Peyer's patch (tissue), 4 donors: ENCODE measurements around the gene TMEM259. TPM values are rescaled to one million over a fixed set of nuclear protein-coding genes. Genes with fewer than 3 reads are reported as not detected.

Experiments used
- DNase-seq, 3 donors: peaks; one replicate each; pipeline ENCODE4 v3.0.0-alpha.2; 2017 to 2019
- H3K27ac ChIP-seq, 4 donors: fragments of 200-600 bp; sonication (generic); one replicate each; pipeline ENCODE4 v1.5.1; 2016 to 2019
- H3K27me3 ChIP-seq, 2 donors: fragments of 200-600 bp; sonication (generic); one replicate each; pipeline ENCODE4 v1.5.1; 2019
- H3K36me3 ChIP-seq, 3 donors: fragments of 200-600 bp; sonication (generic); one replicate each; pipeline ENCODE4 v1.5.1; 2016 to 2019
- H3K4me1 ChIP-seq, 4 donors: fragments of 200-600 bp; sonication (generic); one replicate each; pipeline ENCODE4 v1.5.1; 2016 to 2019
- H3K4me3 ChIP-seq, 4 donors: fragments of 200-600 bp; sonication (generic); 1 replicate in 3 of 4; 2 replicates in 1 of 4; pipeline ENCODE4 v1.5.1; 2016 to 2019; ENCODE audit warnings: mild to moderate bottlenecking in 1 of 4
- H3K9me3 ChIP-seq, 4 donors: fragments of 200-600 bp; sonication (generic); one replicate each; pipeline ENCODE4 v1.5.1; 2016 to 2019; ENCODE audit warnings: mild to moderate bottlenecking in 1 of 4
- POLR2A ChIP-seq, 2 donors: fragments of 450-650 bp; IDR thresholded peaks; one replicate each; pipeline ENCODE4 v1.5.1; 2017; ENCODE audit warnings: antibody characterized with exemption in 2 of 2, mild to moderate bottlenecking in 2 of 2, moderate library complexity in 2 of 2
- total RNA-seq, 4 donors: library from RNA; depleted of rRNA; stranded (reverse); fragments of >200 nt; gene quantifications; one replicate each; pipeline ENCODE4 v1.1.0, GENCODE V29; 2016
- TF ChIP-seq, protein P1 (sequence below), 6 experiments: fragments of 450-650 bp in 4 of 6; fragments of 200-600 bp in 2 of 6; sonication (generic) in 1 of 6; IDR thresholded peaks; one replicate each; pipeline ENCODE4 v1.5.1; 2017 to 2019; ENCODE audit warnings: antibody characterized with exemption in 6 of 6, mild to moderate bottlenecking in 3 of 6, moderate library complexity in 1 of 6

The TMEM259 gene
- total RNA-seq, 4 donors from 2014 or later: 287 to 409 (median 366) TPM

DNA sequence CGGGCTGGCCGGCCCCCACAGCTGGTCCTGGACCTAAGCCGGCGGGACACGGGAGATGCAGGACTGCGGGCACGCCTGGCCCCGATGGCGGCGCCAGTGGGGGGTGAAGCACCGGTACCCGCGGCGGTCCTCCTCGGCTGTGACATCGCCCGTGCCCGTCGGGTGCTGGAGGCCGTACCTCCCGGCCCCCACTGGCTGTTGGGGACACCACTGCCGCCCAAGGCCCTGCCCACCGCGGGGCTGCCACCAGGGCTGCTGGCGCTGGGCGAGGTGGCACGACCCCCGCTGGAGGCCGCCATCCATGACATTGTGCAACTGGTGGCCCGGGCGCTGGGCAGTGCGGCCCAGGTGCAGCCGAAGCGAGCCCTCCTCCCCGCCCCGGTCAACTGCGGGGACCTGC is 17.6 kb downstream of the TMEM259 start:
- Histone ChIP-seq H3K36me3 (no peaks in the 10 kb centered on the region), H3K27me3 (peaks cover 0 to 20% of the 10 kb centered on the region in 2 donors), H3K4me1 (peaks cover 0 to 20% (median 10%) of the 10 kb centered on the region in 4 donors), H3K4me3 (no peak overlapping the region), H3K9me3 (no peaks in the 10 kb centered on the region), H3K27ac (no peak overlapping the region)
- DNase-seq: no peak
- TF ChIP-seq POLR2A (IDR thresholded peaks at IDR 0.05): no peak
- TF ChIP-seq, protein P1, sequence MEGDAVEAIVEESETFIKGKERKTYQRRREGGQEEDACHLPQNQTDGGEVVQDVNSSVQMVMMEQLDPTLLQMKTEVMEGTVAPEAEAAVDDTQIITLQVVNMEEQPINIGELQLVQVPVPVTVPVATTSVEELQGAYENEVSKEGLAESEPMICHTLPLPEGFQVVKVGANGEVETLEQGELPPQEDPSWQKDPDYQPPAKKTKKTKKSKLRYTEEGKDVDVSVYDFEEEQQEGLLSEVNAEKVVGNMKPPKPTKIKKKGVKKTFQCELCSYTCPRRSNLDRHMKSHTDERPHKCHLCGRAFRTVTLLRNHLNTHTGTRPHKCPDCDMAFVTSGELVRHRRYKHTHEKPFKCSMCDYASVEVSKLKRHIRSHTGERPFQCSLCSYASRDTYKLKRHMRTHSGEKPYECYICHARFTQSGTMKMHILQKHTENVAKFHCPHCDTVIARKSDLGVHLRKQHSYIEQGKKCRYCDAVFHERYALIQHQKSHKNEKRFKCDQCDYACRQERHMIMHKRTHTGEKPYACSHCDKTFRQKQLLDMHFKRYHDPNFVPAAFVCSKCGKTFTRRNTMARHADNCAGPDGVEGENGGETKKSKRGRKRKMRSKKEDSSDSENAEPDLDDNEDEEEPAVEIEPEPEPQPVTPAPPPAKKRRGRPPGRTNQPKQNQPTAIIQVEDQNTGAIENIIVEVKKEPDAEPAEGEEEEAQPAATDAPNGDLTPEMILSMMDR (IDR thresholded peaks at IDR 0.05): no peak

DNA sequence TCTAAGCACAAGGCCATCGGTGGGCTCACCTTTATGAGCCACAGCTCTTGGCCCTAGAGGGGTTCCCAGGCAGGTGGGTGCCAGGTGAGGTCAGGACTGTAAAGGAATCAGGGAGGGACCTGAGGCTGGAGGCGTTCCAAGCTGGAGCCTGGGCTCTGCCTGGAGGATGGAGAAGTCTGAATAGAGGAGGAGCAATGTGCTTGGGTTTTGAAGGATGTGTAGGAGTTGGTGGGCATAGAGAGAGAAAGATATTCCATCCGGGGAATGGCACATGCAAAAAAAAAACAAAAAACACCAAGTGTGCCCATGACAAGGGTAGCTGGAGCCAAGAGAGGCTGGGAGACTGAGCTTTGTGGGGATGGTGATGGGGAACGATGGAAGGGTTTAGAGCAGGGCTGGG is 18.3 kb downstream of the TMEM259 start:
- H3K36me3 ChIP-seq: no peaks in the 10 kb centered on the region
- H3K27ac ChIP-seq: no peak overlapping the region
- peaks cover 0 to 27% of the 10 kb centered on the region in 2 donors for H3K27me3 ChIP-seq
- TF ChIP-seq POLR2A (IDR thresholded peaks at IDR 0.05): no peak
- TF ChIP-seq, protein P1 (IDR thresholded peaks at IDR 0.05): no peak
- H3K4me1 ChIP-seq: peaks cover 0 to 20% (median 10%) of the 10 kb centered on the region in 4 donors
- DNase-seq: no peak
- no peak overlapping the region for H3K4me3 ChIP-seq
- no peaks in the 10 kb centered on the region for H3K9me3 ChIP-seq

DNA sequence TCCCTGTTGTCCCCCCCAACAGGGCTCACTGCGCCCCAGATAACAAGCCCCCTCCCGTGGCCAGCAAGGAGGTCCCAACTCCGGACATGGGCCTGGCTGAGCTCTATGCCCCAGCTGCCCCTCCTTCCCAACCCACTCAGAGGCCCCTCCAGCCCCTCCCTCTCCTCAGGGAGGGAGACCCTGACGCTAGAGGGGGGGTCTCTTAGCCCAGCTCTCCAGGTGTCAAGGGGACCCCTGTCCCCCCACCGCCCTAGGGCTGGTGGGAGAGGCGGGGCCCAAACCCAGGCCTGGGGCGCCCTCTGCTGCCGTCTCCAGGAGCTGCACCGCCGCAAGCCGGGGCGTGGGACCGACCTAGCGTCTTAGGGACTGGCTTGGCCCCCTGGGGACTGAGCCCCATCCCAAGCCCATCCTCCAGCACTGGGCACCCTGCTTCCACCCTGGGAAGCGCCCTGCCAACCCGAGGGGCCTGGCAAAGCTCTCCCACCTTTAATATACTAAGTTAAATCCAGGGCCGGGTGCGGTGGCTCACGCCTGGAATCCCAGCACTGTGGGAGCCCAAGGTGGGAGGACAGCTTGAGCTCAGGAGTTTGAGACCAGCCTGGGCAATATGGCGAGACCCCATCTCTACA is 19.3 kb downstream of the TMEM259 start:
- Histone ChIP-seq H3K9me3 (no peaks in the 10 kb centered on the region), H3K4me3 (no peak overlapping the region), H3K27me3 (peaks cover 0 to 27% of the 10 kb centered on the region in 2 donors), H3K36me3 (no peaks in the 10 kb centered on the region), H3K27ac (no peak overlapping the region), H3K4me1 (peaks cover 0 to 20% (median 11%) of the 10 kb centered on the region in 4 donors)
- DNase-seq: peak; percentile 52 to 76 (median 74)
- TF ChIP-seq, protein P1 (IDR thresholded peaks at IDR 0.05): peak; percentile 64 to 93 (median 86)
- no peak for TF ChIP-seq POLR2A (IDR thresholded peaks at IDR 0.05)

DNA sequence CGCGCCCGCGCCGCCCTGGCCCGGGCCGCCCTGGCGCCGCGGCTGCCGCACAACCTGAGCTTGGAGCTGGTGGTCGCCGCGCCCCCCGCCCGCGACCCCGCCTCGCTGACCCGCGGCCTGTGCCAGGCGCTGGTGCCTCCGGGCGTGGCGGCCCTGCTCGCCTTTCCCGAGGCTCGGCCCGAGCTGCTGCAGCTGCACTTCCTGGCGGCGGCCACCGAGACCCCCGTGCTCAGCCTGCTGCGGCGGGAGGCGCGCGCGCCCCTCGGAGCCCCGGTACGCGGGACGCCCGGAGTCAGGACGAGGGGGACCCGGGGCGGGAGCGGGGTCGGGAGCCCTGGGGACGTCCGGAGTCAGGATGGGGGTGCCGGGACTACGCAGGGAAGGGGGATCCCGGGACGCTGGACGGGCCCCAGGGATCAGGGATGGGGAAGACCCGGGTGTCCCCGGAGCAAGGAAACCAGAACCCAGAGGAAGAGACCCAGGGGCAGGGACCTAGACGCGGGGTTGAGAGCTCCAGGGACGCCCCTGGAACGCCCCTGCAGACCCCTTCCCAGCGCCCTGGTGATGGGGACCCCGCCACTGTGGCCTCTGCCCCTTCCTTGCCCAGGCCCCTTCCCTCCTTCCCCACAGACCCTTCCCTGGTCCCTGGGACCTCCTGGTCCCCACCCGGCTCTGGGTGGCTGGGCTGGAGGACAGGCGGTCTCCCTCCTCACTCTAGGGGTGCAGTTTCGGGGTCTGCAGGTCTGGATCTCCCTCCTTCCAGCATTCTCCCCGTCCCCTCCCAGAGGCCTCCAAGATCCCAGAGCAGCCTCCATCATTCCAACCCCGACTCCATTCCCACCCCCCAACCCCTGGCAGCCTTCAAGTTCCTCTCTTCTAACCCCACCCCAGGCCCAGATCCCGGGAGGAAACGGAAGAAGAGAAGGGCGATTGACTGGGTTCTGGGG is 20.1 kb downstream of the TMEM259 start:
- no peak for DNase-seq
- Histone ChIP-seq H3K36me3 (no peaks in the 10 kb centered on the region), H3K4me1 (peaks cover 0 to 28% (median 15%) of the 10 kb centered on the region in 4 donors), H3K27me3 (peaks cover 0 to 34% of the 10 kb centered on the region in 2 donors), H3K4me3 (peak overlapping the region in 3 of 4 donors; percentile 19 to 31 (median 27)), H3K27ac (no peak overlapping the region), H3K9me3 (no peaks in the 10 kb centered on the region)
- TF ChIP-seq POLR2A (IDR thresholded peaks at IDR 0.05): no peak
- TF ChIP-seq, protein P1 (IDR thresholded peaks at IDR 0.05): no peak

DNA sequence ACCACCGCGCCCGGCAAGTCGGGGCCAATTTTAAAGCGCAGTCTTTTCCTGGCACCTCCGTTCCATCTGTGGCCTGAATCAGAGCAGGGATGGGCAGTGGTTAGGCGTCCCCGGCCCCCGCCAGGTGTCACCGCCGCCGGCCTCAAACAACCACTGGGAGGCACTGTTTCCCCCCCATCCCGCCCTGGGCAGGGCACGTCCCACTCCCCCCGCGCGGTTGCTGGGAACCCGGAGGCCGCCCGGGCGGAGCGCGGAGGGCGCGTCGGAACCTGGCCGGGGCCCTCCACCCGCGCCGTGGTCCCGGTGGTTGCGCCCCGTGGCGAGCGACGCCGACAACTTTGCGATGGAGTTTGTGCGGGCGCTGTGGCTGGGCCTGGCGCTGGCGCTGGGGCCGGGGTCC is 20.8 kb downstream of the TMEM259 start, which contains the start of gene GRIN3B:
GRIN3B (plus strand) TSS at position 325 of the 400 bp plus-strand sequence; CDS start at position 344, 19 bp downstream.
- Histone ChIP-seq H3K27me3 (peaks cover 0 to 37% of the 10 kb centered on the region in 2 donors), H3K9me3 (no peaks in the 10 kb centered on the region), H3K36me3 (no peaks in the 10 kb centered on the region), H3K4me3 (peak within 1 kb of the TSS in 3 of 4 donors; percentile 19 to 31 (median 27)), H3K4me1 (peaks cover 0 to 28% (median 15%) of the 10 kb centered on the region in 4 donors), H3K27ac (no peak within 1 kb of the TSS)
- no peak for TF ChIP-seq POLR2A (IDR thresholded peaks at IDR 0.05)
- TF ChIP-seq, protein P1 (IDR thresholded peaks at IDR 0.05): peak; percentile 28 to 51 (median 37)
- peak; percentile 55 to 78 (median 77) for DNase-seq
